AML-193 (cell line): Measurements from ENCODE around the gene SMR3B.

Source experiments
- DNase-seq, 2 experiments: peaks; one replicate each; lab custom pipeline; 2025; lab: John Stamatoyannopoulos, UW

SMR3B gene

DNA sequence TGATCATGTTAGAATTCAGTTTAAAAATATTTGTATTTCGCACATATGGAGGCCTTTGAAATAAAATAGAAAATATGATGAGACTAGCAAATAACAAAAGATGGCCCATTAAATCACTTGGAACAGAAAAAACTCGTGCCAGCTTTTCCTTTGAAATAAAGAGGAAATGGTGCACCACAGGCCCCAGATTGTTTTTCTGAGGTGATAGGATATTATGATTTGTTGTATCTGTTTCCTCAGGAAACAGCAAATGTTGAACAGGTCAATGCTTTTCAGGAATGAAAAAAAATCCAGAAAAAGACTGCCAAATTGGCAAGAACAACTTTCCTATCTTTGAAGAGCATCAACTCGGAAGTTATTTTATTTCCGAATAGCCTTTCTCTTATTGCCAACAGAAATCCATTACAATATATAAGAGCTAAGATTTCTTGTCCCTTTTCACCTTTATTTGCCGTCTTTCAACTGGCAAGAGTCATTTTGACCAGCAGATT, at the start of gene SMR3B:
SMR3B (plus strand) TSS at position 441 of the 491 bp plus-strand sequence. CDS start 1,380 bp downstream, outside the sequence.
- no peak for DNase-seq

DNA sequence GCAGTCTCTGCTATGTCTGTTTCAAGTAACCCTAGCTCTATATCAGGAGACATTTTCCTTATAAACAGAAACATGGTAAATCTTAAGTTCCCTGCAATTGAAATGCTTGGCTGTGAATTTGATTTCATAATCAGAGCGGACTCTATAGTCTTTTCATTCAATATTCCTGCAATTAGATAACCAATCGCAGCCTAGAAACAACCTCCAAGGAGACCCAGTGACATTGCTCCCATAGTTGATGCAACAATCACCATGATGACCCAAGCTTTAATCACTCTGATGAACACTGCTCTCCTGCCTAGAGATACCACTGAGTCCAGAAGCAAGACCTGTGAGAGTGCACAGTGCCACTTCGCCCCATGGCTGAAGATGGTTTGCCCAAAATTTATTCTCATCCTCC, 48.2 kb upstream of the SMR3B start, which contains the start of gene CABS1:
CABS1 (plus strand) TSS at position 301 of the 400 bp plus-strand sequence; CDS start at position 360, 59 bp downstream.
- no peak for DNase-seq

GRCh38 chr4:70336043-70336442, 46.9 kb upstream of the SMR3B start:
- no peak for DNase-seq

DNA sequence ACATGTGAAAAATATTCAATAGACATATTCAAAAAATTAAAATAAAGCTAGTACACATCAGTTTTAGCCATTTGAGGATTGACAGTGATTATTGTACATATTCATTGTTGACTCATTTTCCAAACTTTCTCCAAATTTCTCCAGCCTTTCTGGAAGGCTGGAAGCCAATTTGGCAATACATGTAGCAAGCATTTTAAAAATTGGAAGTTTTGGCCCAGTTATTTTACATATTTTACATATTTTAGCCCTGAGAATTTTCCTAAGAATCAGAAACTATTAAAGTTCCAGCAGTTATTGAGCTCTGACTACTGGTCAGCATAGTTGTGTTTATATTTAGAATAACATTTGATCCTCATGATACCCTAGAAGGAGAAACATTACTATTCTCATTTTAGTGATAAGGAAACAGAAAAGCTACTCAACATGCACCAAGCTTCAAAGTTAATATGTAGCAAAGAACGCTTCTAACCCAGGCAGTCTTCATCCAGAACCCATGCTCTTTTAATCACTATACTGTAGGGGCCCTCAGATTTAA, 45.0 kb upstream of the SMR3B start:
- no peak for DNase-seq

- DNase-seq, result no peak
Measured at GRCh38 chr4:70356185-70356584, 26.7 kb upstream of the SMR3B start.

- DNase-seq, result no peak
Measured at GRCh38 chr4:70359115-70359661, 23.7 kb upstream of the SMR3B start.

DNA sequence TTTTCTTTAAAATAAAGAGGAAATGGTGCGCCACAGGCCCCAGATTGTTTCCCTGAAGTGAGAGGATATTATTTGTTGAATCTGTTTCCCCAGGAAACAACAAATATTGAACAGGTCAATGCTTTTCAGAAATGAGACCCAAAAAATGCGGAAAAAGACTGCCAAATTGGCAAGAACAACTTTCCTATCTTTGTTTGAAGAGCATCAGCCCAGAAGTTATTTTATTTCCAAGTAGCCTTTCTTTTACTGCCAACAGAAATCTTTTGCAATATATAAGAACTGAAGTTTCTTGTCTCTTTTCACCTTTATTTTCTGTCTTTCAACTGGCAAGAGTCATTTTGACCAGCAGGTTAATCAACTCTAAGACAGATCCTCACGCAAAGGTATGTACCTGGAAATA, 22.5 kb upstream of the SMR3B start, which contains the start of gene SMR3A:
SMR3A (plus strand) TSS at position 301 of the 400 bp plus-strand sequence. CDS start 1,356 bp downstream, outside the sequence.
- no peak for DNase-seq

- no peak for DNase-seq
Measured at GRCh38 chr4:70364002-70364401, 18.9 kb upstream of the SMR3B start.

- no peak for DNase-seq
Measured at GRCh38 chr4:70365479-70365878, 17.5 kb upstream of the SMR3B start.

DNA sequence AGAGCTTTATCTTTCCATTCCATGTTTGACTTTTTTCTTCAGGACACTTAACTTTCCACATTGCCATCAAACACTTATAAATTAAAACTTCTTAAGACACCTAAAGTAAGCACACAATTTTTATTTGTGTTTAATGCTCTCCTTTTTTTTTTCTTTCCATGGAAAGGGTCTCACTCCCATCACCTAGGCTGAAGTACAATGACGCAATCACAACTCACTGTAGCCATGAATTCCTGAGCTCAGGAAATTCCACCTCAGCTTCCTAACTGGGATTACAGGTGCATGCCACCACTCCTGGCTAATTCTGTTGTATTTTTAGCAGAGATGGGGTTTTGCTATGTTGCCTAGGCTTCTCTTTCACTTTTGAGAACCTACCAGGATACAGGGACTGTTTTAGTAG, 15.1 kb upstream of the SMR3B start:
- no peak for DNase-seq

DNA sequence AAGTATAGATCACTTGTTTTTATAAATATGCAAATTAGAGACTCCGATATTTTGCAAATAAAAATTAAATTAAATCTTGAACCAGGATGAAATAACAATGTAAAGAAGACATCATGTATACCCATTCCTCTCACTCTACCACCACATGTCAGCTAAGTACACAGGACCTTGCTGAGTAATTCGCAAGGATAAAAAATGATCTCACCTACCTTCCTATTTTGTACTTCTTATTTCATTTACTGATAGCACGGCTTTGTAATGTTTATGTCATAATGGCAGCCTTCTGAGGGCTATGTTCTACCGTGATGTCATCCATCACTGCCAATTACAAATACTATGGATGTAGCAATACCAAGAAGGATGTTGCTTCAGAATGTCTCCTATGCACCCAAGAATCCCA, 10.9 kb upstream of the SMR3B start:
- DNase-seq, result no peak

DNA sequence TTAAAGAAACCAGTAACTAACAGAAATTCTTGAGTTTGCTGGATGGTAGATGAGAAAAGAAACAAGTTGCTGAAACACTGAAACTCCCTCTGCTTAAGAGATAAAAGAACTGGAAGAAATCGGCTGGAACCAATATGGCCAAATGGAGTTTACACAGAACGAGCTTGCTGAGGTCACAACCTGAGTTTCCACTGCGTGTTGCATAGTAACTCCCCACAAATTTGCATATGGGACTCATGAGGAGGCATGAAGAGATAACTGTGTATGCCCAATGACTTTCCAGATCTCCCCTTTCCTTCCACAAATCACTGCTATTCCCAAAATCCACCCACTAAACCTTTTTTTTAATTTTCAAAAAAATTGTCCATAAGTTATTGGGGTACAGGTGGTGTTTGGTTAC, 10.2 kb upstream of the SMR3B start:
- no peak for DNase-seq

GRCh38 chr4:70380578-70380977, 2.4 kb upstream of the SMR3B start:
- DNase-seq, result no peak

GRCh38 chr4:70392057-70392776, 9.3 kb downstream of the SMR3B start:
- no peak for DNase-seq

DNA sequence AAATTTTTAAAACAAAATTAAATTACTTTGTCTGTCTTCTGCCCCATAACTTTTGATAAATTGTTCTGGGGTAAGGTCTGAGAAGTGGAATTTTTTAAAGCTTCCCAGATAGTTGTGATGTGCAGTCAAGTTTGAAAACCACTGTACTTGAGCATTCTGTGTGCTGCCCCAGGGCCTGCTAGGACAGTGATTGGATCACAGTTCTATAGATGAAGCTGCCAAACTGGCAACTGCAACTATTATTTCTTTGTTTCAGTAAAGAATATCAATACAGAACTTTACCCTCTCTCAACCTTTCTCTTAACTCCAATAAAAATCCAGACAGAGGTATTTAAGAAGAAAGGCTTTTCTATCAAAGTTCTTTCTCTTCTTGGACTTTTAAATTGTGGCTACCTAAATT, 14.6 kb downstream of the SMR3B start, which contains the start of gene OPRPN:
OPRPN (plus strand) TSS at position 361 of the 400 bp plus-strand sequence. CDS start 1,346 bp downstream, outside the sequence.
- no peak for DNase-seq

- no peak for DNase-seq
Measured at GRCh38 chr4:70399319-70399718, 16.4 kb downstream of the SMR3B start.

DNA sequence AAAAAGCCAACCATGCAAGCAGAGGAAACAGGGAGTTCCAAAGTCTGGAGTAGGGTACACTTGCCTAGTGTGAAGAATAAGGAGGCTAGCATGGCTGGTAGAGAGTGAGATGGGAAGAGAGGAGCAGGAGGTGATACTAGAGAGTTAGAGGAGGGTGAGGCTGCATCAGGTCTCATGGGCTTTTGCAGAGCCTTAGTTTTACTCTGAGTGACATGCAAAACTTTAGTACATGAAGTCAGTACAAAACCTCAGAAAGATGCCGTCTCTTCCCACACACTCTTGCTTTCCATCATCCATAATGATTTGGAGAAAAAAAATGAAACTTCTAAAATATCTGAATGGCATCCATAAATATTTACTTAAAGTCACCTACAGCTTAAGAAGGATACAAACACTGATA, 19.8 kb downstream of the SMR3B start:
- no peak for DNase-seq

GRCh38 chr4:70405765-70406164, 22.8 kb downstream of the SMR3B start:
- DNase-seq, result no peak

DNA sequence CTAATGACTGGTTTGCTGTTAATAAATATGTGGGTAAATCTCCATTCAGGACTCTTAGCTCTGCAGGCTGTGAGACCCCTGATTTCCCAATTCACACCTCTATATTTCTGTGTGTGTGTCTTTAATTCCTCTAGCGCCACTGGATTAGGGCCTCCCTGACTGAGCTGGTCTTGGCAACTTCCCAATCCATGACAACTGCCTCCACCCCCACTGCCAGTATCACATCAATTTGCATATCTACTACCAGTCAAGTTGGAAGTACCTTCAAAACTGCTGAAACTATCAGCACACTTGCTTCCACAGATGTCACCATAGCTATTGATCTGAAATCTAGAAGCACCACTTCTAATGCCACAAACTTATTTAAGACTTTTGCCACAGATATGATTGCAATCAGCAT, 42.4 kb downstream of the SMR3B start:
- no peak for DNase-seq

DNA sequence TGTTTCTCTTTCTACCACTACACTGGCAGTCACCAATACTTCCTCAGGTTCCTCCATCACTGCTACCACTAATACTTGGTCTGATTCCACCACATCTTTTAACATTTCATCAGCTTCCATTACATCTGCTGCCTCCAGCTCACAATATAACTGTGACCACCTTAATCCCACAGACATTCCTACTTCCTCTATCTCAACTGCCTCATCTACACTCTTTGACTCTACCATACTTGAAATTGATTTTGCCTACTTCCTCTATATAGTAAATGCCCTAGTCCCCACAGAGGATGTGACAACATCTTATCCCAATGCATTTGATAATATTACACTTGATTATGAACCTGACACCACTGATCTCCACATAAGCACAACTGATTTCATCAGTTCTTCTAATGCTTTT, 43.9 kb downstream of the SMR3B start:
- no peak for DNase-seq

DNA sequence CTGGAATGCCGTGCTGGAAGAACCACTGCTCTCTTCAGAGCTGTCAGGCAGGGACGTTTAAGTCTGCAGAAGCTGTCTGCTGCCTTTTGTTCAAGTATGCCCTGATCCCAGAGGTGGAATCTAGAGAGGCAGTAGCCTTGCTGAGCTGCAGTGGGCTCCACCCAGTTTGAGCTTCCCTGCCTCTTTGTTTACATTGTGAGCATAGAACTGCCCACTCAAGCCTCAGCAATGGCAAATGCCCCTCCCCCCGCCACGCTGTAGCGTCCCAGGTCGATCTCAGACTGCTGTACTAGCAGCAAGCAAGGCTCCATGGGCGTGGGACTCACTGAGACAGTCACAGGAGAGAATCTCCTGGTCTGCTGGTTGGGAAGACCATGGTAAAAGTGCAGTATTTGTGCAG, 54.3 kb downstream of the SMR3B start:
- DNase-seq, result no peak
